Measurements from ENCODE around the gene STOX2.

Gene STOX2

DNA sequence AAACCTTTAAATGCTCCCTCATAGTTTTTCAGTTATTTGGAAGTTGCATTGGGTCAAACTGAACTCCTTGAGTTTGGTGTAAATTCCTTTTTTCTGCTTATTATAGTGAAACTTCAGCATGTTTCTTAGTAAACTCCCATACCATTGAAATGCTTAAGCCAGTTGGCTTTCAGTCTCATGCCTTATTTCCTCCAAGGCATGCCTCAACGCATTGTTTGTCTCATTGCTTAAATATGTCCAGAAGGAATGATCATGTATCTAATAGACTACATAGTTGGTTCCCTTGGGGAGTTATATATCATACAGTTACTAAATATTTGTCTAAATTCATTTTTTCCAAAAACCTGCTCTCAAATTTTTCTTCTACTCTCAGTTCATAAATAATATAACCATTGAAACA is 114.0 kb downstream of the STOX2 start:
- no peak overlapping the region for H3K4me3 ChIP-seq (ENCODE audit: low read length)
- TF ChIP-seq, protein P1, sequence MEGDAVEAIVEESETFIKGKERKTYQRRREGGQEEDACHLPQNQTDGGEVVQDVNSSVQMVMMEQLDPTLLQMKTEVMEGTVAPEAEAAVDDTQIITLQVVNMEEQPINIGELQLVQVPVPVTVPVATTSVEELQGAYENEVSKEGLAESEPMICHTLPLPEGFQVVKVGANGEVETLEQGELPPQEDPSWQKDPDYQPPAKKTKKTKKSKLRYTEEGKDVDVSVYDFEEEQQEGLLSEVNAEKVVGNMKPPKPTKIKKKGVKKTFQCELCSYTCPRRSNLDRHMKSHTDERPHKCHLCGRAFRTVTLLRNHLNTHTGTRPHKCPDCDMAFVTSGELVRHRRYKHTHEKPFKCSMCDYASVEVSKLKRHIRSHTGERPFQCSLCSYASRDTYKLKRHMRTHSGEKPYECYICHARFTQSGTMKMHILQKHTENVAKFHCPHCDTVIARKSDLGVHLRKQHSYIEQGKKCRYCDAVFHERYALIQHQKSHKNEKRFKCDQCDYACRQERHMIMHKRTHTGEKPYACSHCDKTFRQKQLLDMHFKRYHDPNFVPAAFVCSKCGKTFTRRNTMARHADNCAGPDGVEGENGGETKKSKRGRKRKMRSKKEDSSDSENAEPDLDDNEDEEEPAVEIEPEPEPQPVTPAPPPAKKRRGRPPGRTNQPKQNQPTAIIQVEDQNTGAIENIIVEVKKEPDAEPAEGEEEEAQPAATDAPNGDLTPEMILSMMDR (conservative IDR thresholded peaks at IDR 0.05; ENCODE audit: low read length): no peak
- peak; percentile 26 for DNase-seq (ENCODE audit: low read depth)

- no peak for DNase-seq (ENCODE audit: low read depth)
- TF ChIP-seq, protein P1 (conservative IDR thresholded peaks at IDR 0.05; ENCODE audit: low read length): no peak
- no peak overlapping the region for H3K4me3 ChIP-seq (ENCODE audit: low read length)
Observed at GRCh38 chr4:184019667-184020623, 114.8 kb downstream of the STOX2 start.

DNA sequence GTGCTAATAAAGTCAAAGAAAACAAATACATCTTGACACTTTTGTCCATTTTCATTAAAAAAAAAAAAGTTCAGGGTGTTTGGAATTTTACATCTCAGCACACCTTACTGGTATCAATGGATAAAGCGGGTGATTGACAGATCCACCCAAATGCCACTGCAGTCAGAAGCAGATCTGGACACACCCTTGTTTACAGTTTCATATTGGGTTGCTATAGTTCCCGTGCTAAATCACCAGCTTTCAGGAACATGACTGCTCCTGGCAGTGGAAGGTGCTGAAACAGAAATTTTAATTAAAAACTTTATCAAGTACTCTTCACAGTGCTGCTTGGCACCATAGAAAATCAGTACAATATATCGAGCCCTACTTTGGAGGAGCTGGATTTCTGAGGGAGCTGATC is 116.3 kb downstream of the STOX2 start:
- DNase-seq (ENCODE audit: low read depth): no peak
- H3K4me3 ChIP-seq (ENCODE audit: low read length): no peak overlapping the region
- TF ChIP-seq, protein P1 (conservative IDR thresholded peaks at IDR 0.05; ENCODE audit: low read length): no peak

DNA sequence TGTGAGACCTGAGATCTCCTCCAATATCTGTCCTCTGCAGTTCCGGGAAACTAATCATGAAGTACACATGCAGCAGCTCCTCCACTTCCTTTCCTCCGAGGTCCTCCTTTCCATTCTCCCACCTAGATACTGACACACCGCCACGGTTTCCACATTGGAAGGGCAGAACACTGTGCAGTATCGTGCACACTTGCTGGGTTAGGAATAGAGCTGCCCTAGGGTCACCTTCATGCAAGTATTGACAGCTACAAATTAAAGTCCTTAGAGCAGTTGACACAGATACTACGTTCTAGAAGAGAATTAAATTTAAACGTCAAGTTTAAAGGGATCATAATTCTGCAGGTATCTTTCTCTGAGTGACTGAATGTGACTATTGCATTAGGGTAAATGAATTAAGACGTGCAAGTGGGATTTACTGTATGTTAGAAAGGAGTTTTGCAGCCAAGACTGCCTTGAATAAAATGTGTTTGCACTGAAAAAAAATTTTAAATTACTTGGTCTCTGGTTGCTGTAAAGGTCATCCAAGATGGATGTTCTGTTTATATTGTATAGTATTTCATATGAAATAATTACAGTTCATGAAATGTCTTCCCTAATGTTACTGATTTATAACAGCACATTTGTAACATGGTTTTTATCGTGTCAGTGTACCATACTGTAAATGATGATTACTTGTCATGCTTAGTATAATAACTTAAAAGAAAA is 117.7 kb downstream of the STOX2 start:
- no peak for DNase-seq (ENCODE audit: low read depth)
- TF ChIP-seq, protein P1 (conservative IDR thresholded peaks at IDR 0.05; ENCODE audit: low read length): no peak
- no peak overlapping the region for H3K4me3 ChIP-seq (ENCODE audit: low read length)

DNA sequence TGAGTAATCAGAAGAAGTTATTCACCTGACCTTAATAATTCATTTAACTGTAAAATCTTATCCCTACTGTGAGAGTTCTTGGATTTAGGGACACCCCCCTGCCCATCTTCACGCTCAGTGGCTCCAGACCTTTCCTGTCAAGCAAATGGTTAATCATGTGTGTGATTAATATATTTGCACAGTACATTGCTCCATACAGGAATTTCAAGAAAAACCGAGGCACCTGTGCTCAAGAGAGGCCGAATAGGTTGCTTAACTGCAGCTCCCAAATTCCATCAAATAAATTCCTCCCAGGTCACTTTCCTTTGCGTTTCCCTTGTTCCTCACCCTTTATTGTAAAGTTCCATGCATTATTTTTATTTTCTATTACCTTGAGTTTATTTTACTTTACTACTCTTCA is 119.5 kb downstream of the STOX2 start:
- TF ChIP-seq, protein P1 (conservative IDR thresholded peaks at IDR 0.05; ENCODE audit: low read length): no peak
- no peak overlapping the region for H3K4me3 ChIP-seq (ENCODE audit: low read length)
- no peak for DNase-seq (ENCODE audit: low read depth)

DNA sequence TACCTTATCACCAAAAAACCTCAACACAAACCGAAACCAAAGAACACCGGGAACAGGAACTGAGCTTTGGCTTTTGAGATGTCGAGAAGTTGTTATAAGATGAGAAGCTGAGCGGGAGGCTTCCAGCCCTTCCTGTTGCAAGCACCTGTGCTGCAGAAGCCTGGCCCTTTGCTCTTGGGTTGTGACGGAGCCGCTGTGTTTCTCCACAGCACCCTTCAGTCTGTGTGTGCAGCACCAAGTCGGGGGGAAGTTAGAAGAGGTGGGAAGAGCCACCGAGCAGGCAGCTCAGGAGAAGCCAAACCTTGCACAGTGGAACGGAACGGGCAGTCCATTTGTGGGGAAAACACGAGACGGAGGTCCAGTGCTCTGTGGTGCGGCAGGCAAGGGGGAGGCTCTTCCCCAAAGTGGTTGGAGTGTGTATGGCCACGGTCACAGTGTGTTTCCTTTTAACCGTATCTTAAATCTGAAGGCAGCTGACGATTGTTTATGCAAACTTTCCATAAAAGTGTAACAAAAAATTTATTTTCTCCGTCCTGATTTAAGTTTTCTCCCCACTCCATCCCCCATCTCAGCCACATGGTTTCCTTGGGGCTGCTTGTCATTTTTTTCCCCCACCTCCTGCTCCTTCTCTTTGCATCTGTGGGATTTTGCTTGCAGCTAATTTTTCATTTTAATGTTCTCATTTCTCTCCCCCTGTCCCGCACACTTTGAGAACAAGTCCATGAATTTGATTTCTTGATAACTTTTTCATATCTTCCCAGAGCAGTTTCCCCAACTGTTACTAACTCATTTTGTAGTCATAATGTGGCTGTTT is 123.7 kb downstream of the STOX2 start:
- peak overlapping the region; percentile 46 for H3K4me3 ChIP-seq (ENCODE audit: low read length)
- TF ChIP-seq, protein P1 (conservative IDR thresholded peaks at IDR 0.05; ENCODE audit: low read length): no peak
- no peak for DNase-seq (ENCODE audit: low read depth)

Data from AG10803 (cell line).